Stimulated activated CD4-positive, alpha-beta T cell treated with anti-CD3 and anti-CD28 coated beads, Interleukin-2, amount 100 ng/mL, for 24 hours (primary cell): ENCODE measurements around the gene CCR3.

Experiments
- DNase-seq, 2 donors: peaks; one replicate each; pipeline ENCODE4 v3.0.0-alpha.2; 2020

Gene CCR3

GRCh38 chr3:46299608-46300460 is 57.6 kb downstream of the CCR3 start:
- DNase-seq: no peak

- no peak for DNase-seq
Measured at GRCh38 chr3:46300461-46300789, 58.2 kb downstream of the CCR3 start.

- DNase-seq: no peak
Measured at GRCh38 chr3:46301122-46301835, 59.0 kb downstream of the CCR3 start.

- DNase-seq: no peak
Measured at GRCh38 chr3:46303240-46303639, 61.0 kb downstream of the CCR3 start.

- DNase-seq: no peak
Measured at GRCh38 chr3:46304739-46305138, 62.5 kb downstream of the CCR3 start.

- DNase-seq: no peak
Measured at GRCh38 chr3:46312991-46313390, 70.7 kb downstream of the CCR3 start.

- DNase-seq: no peak
Measured at GRCh38 chr3:46314517-46314916, 72.3 kb downstream of the CCR3 start.

- no peak for DNase-seq
Measured at GRCh38 chr3:46316206-46316605, 73.9 kb downstream of the CCR3 start.
